ENCODE measurements around the gene WASHC4. TPM values are rescaled to one million over a fixed set of nuclear protein-coding genes. Genes with fewer than 3 reads are reported as not detected.

WASHC4 gene
- total and polyA plus RNA-seq, 10 of the 15 experiments (the other 5 are each of a cell fraction or from before 2014, with no cell fraction given) = 16.0 to 50.6 (median 34.0) TPM

DNA sequence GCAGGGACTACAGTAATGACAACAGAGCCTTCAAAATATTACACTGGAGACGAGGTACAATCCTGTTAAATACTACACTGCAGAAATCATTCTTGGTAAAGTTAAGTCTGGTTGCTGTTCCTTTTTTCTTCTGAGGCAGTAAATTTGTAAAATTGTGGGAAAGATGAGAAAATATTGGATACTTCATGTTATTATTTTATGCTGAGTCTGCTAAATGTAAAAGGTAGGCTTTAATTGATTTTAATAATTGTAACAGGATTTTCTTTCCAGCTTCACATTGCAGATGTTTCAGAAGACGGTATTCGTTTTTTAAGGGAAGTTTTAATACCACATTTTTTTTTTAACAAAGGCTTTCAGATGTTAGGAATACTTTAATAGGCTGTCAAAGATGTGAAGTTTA lies 62.6 kb downstream of the WASHC4 start (continued):
- TF ChIP-seq, protein P1, sequence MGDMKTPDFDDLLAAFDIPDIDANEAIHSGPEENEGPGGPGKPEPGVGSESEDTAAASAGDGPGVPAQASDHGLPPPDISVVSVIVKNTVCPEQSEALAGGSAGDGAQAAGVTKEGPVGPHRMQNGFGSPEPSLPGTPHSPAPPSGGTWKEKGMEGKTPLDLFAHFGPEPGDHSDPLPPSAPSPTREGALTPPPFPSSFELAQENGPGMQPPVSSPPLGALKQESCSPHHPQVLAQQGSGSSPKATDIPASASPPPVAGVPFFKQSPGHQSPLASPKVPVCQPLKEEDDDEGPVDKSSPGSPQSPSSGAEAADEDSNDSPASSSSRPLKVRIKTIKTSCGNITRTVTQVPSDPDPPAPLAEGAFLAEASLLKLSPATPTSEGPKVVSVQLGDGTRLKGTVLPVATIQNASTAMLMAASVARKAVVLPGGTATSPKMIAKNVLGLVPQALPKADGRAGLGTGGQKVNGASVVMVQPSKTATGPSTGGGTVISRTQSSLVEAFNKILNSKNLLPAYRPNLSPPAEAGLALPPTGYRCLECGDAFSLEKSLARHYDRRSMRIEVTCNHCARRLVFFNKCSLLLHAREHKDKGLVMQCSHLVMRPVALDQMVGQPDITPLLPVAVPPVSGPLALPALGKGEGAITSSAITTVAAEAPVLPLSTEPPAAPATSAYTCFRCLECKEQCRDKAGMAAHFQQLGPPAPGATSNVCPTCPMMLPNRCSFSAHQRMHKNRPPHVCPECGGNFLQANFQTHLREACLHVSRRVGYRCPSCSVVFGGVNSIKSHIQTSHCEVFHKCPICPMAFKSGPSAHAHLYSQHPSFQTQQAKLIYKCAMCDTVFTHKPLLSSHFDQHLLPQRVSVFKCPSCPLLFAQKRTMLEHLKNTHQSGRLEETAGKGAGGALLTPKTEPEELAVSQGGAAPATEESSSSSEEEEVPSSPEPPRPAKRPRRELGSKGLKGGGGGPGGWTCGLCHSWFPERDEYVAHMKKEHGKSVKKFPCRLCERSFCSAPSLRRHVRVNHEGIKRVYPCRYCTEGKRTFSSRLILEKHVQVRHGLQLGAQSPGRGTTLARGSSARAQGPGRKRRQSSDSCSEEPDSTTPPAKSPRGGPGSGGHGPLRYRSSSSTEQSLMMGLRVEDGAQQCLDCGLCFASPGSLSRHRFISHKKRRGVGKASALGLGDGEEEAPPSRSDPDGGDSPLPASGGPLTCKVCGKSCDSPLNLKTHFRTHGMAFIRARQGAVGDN (IDR thresholded peaks at IDR 0.05) = no peak
- TF ChIP-seq SMAD1 (IDR thresholded peaks at IDR 0.05; ENCODE audit: low read depth, partially characterized antibody) = no peak
- TF ChIP-seq, protein P2, sequence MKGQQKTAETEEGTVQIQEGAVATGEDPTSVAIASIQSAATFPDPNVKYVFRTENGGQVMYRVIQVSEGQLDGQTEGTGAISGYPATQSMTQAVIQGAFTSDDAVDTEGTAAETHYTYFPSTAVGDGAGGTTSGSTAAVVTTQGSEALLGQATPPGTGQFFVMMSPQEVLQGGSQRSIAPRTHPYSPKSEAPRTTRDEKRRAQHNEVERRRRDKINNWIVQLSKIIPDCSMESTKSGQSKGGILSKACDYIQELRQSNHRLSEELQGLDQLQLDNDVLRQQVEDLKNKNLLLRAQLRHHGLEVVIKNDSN (IDR thresholded peaks at IDR 0.05; ENCODE audit: borderline replicate concordance, extremely low read length, insufficient read depth, low read depth, low read length) = no peak
- TF ChIP-seq TBL1XR1 (IDR thresholded peaks at IDR 0.05; ENCODE audit: low read depth, low read length) = no peak
- no peak for TF ChIP-seq DPF2 (IDR thresholded peaks at IDR 0.05)
- TF ChIP-seq, protein P3, sequence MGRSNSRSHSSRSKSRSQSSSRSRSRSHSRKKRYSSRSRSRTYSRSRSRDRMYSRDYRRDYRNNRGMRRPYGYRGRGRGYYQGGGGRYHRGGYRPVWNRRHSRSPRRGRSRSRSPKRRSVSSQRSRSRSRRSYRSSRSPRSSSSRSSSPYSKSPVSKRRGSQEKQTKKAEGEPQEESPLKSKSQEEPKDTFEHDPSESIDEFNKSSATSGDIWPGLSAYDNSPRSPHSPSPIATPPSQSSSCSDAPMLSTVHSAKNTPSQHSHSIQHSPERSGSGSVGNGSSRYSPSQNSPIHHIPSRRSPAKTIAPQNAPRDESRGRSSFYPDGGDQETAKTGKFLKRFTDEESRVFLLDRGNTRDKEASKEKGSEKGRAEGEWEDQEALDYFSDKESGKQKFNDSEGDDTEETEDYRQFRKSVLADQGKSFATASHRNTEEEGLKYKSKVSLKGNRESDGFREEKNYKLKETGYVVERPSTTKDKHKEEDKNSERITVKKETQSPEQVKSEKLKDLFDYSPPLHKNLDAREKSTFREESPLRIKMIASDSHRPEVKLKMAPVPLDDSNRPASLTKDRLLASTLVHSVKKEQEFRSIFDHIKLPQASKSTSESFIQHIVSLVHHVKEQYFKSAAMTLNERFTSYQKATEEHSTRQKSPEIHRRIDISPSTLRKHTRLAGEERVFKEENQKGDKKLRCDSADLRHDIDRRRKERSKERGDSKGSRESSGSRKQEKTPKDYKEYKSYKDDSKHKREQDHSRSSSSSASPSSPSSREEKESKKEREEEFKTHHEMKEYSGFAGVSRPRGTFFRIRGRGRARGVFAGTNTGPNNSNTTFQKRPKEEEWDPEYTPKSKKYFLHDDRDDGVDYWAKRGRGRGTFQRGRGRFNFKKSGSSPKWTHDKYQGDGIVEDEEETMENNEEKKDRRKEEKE (IDR thresholded peaks at IDR 0.05) = no peak
